ENCODE measurements around the gene C10orf62.

Gene C10orf62

GRCh38 chr10:97584798-97585438 is 4.6 kb upstream of the C10orf62 start:
- no peak for FAIRE-seq
- no peak for DNase-seq (ENCODE audit: insufficient read length, low spot score)
- TF ChIP-seq CTCF (IDR thresholded peaks at IDR 0.05; ENCODE audit: insufficient read depth, missing control alignments): no peak

GRCh38 chr10:97585439-97585811 is 4.1 kb upstream of the C10orf62 start:
- FAIRE-seq: no peak
- DNase-seq (ENCODE audit: insufficient read length, low spot score): no peak
- no peak for TF ChIP-seq CTCF (IDR thresholded peaks at IDR 0.05; ENCODE audit: insufficient read depth, missing control alignments)

GRCh38 chr10:97587183-97587582 is 2.3 kb upstream of the C10orf62 start:
- no peak for FAIRE-seq
- no peak for TF ChIP-seq CTCF (IDR thresholded peaks at IDR 0.05; ENCODE audit: insufficient read depth, missing control alignments)
- DNase-seq (ENCODE audit: insufficient read length, low spot score): no peak

- no peak for FAIRE-seq
- DNase-seq (ENCODE audit: insufficient read length, low spot score): no peak
Observed at GRCh38 chr10:97590082-97590747, 694 bp downstream of the C10orf62 start.

GRCh38 chr10:97590748-97591495 is 1.4 kb downstream of the C10orf62 start:
- DNase-seq (ENCODE audit: insufficient read length, low spot score) (no peak), FAIRE-seq (no peak)
- no peak for TF ChIP-seq CTCF (IDR thresholded peaks at IDR 0.05; ENCODE audit: insufficient read depth, missing control alignments)

More at GRCh38 chr10:97590082-97590747, 694 bp downstream of the C10orf62 start:
- no peak for TF ChIP-seq CTCF (IDR thresholded peaks at IDR 0.05; ENCODE audit: insufficient read depth, missing control alignments)

- FAIRE-seq (no peak), DNase-seq (ENCODE audit: insufficient read length, low spot score) (no peak)
- no peak for TF ChIP-seq CTCF (IDR thresholded peaks at IDR 0.05; ENCODE audit: insufficient read depth, missing control alignments)
Observed at GRCh38 chr10:97593421-97593820, 3.9 kb downstream of the C10orf62 start.

Data from D721Med (cell line).